H1 (cell line): Measurements from ENCODE around the gene ANGPTL2.

Source experiments
- BRCA1 ChIP-seq: IDR thresholded peaks from 2 replicates; pipeline ENCODE4 v1.6.1; 2012; ENCODE audit warnings: low read depth, low read length, improper control_type of control experiment
- EZH2 ChIP-seq: fragments of 200-600 bp; sonication (generic); IDR thresholded peaks from 2 replicates; pipeline ENCODE4 v1.7.1; 2012; ENCODE audit warnings: low read depth, mild to moderate bottlenecking, moderate library complexity, low read length, inconsistent platforms; ENCODE audit not compliant: severe bottlenecking
- POLR2A ChIP-seq, 2 experiments: IDR thresholded peaks; 1 replicate in 1 of 2; 2 replicates in 1 of 2; pipeline ENCODE4 v1.6.1; 2011; ENCODE audit warnings: low read depth in 2 of 2, low read length in 2 of 2, mild to moderate bottlenecking in 2 of 2; ENCODE audit errors: control extremely low read depth in 1 of 2
- SP1 ChIP-seq: IDR thresholded peaks from 2 replicates; pipeline ENCODE4 v1.6.1; 2011; ENCODE audit warnings: low read depth, low read length
- TF ChIP-seq, protein P1 (sequence below), 3 experiments: IDR thresholded peaks; 1 replicate in 2 of 3; 2 replicates in 1 of 3; pipeline versions ENCODE4 v1.5.1 to v1.6.1; 2011; ENCODE audit warnings: low read length in 3 of 3, mild to moderate bottlenecking in 3 of 3, inconsistent platforms in 2 of 3, low read depth in 1 of 3, moderate library complexity in 1 of 3; ENCODE audit not compliant: insufficient read depth in 1 of 3; ENCODE audit errors: control extremely low read depth in 1 of 3

DNA sequence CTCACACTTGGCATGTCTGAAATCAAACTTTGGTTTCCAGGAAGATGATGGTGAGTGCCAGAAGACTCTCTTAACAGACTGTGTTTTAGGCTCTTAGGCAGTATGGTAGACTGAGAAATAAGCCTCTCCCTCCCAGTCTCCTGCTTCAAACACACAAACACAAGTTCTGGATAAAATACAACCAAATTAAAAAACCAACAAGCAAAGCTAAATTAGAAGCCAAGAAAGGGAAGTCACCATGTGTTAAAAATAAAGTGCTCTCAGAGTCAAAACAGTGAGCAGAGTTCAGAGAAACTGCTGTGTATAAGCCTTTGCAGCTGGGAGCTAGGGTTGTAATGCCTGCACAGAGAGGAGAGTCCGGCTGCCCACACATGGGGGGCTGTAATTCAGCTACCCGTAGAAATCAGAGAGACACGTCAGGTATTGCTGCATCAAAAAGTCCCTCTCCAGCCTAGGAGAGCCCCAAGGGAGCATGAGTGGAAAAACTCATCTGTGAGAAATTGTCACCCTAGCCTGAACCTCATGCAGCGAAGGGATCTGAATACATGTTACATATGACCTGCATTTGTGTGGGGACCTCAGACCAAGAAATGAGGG lies 62.6 kb downstream of the ANGPTL2 start:
- TF ChIP-seq, protein P1, sequence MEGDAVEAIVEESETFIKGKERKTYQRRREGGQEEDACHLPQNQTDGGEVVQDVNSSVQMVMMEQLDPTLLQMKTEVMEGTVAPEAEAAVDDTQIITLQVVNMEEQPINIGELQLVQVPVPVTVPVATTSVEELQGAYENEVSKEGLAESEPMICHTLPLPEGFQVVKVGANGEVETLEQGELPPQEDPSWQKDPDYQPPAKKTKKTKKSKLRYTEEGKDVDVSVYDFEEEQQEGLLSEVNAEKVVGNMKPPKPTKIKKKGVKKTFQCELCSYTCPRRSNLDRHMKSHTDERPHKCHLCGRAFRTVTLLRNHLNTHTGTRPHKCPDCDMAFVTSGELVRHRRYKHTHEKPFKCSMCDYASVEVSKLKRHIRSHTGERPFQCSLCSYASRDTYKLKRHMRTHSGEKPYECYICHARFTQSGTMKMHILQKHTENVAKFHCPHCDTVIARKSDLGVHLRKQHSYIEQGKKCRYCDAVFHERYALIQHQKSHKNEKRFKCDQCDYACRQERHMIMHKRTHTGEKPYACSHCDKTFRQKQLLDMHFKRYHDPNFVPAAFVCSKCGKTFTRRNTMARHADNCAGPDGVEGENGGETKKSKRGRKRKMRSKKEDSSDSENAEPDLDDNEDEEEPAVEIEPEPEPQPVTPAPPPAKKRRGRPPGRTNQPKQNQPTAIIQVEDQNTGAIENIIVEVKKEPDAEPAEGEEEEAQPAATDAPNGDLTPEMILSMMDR (IDR thresholded peaks at IDR 0.05; ENCODE audit: control extremely low read depth in 1 of 3, insufficient read depth in 1 of 3, low read depth in 1 of 3, low read length in 3 of 3): no peak
- TF ChIP-seq POLR2A (IDR thresholded peaks at IDR 0.05; ENCODE audit: control extremely low read depth in 1 of 2, low read depth in 2 of 2, low read length in 2 of 2) (no peak), EZH2 (no peak), BRCA1 (no peak), SP1 (no peak)
